IPS-15b (cell line): ENCODE data around the gene CSTF1.

ENCODE experiments used
- H3K27me3 ChIP-seq: one replicate; pipeline ENCODE4 v1.6.1; 2013; ENCODE audit warnings: low read length; ENCODE audit not compliant: control insufficient read depth, insufficient read depth
- H3K36me3 ChIP-seq: one replicate; pipeline ENCODE4 v1.6.1; 2013; ENCODE audit warnings: low read length; ENCODE audit not compliant: control insufficient read depth, insufficient read depth
- H3K4me1 ChIP-seq: one replicate; pipeline ENCODE4 v1.6.1; 2013; ENCODE audit warnings: mild to moderate bottlenecking, low read length; ENCODE audit not compliant: control insufficient read depth, insufficient read depth
- H3K4me3 ChIP-seq: one replicate; pipeline ENCODE4 v1.5.1; 2013; ENCODE audit warnings: low read depth, low read length
- H3K9ac ChIP-seq: one replicate; pipeline ENCODE4 v1.6.1; 2013; ENCODE audit warnings: low read depth, mild to moderate bottlenecking, low read length
- H3K9me3 ChIP-seq: one replicate; pipeline ENCODE4 v1.6.1; 2013; ENCODE audit warnings: mild to moderate bottlenecking, low read length; ENCODE audit not compliant: control insufficient read depth, insufficient read depth

CSTF1 gene

DNA sequence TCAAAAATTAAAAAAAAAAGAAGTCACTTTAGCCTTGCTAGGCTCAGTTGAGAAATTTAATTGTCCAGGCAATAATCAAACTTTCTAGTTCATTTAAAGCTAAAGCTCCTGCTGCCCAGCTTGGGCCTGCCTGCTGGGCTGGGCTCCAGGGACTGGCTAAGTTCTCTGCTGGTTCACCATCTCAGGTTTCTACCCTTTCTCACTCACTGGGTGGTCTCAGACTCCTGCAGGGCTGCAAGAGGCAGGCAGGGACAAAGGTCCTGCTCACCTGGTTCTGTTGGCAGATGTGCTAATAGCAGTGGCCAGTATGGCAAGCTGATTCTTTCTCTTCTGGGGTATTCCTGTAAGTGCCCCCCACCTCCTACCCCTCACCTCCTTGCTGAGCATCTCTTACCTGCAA is 54.8 kb downstream of the CSTF1 start:
- Histone ChIP-seq H3K4me1 (peaks cover 4% of the 10 kb centered on the region), H3K27me3 (no peaks in the 10 kb centered on the region), H3K36me3 (no peaks in the 10 kb centered on the region), H3K9me3 (no peaks in the 10 kb centered on the region), H3K4me3 (no peak overlapping the region), H3K9ac (no peak overlapping the region)

DNA sequence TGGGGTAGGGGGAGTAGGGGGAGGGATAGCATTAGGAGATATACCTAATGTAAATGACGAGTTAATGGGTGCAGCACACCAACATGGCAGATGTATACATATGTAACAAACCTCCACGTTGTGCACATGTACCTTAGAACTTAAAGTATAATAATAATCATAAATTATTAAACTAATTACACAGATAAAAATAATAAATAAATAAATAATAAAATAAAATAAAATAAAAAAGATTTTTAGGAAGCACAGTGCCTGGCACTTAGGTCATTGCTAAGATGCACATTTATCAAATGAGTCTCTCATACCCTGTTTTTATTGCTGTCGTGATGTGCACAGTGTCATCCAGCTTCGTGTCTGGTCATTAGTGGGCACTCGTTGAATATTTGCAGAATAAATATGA is 57.0 kb downstream of the CSTF1 start:
- no peaks in the 10 kb centered on the region for H3K27me3 ChIP-seq
- H3K9ac ChIP-seq = no peak overlapping the region
- H3K36me3 ChIP-seq = no peaks in the 10 kb centered on the region
- peaks cover 4% of the 10 kb centered on the region for H3K4me1 ChIP-seq
- no peaks in the 10 kb centered on the region for H3K9me3 ChIP-seq
- H3K4me3 ChIP-seq = no peak overlapping the region

DNA sequence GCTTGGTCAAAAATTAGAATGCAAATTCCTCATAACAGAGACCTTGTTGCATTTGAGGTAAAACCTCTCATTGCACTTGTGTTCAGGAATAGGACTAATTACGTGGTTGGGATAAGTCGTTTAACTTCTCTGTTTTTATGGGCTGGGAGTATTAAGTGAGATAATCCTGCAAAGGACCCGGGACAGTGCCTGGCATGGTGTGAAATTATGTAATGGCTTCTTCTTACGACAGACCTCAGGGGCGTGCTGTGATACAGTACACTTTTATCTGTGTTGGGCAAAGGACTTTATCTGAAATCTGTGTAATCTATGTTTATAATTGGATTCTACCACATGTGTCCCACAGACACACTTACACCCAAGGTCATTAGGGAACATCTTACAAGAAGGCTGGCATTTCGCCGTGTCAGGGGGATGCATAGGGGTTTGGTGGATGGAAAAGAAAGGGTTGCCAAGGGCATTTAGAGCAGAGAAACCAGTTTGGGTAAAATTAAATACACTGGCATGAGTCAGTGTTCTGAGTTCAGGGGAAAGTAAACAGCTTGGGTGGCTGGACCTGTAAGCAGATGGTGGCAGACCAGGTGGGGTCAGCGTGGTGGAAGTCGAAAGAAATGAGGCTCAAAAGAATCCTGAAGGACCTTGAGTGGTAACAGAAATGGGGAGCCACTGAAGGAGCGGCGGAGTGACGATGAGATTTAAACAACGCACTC is 58.8 kb downstream of the CSTF1 start:
- H3K4me1 ChIP-seq = peaks cover 4% of the 10 kb centered on the region
- H3K9ac ChIP-seq = no peak overlapping the region
- no peaks in the 10 kb centered on the region for H3K27me3 ChIP-seq
- H3K36me3 ChIP-seq = no peaks in the 10 kb centered on the region
- H3K9me3 ChIP-seq = no peaks in the 10 kb centered on the region
- no peak overlapping the region for H3K4me3 ChIP-seq

DNA sequence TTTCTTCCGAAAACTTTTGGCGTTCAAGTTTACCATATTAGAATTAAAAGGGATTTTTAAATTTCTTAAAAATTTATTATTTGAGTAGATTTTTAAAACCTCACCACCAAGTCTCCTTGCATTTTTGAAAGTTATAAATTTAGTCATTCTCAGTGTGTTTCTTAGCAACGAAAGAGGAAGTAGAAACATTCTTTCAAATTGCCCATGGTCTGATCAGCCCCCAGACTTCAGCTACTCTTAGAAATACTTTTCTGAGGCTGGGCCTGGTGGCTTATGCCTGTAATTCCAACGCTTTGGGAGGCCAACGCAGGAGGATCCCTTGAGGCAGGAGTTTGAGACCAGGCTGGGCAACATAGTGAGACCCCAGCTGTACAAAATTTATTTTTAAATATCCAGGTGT is 60.9 kb downstream of the CSTF1 start:
- Histone ChIP-seq H3K4me3 (no peak overlapping the region), H3K27me3 (no peaks in the 10 kb centered on the region), H3K9ac (no peak overlapping the region), H3K36me3 (no peaks in the 10 kb centered on the region), H3K9me3 (no peaks in the 10 kb centered on the region), H3K4me1 (no peaks in the 10 kb centered on the region)

DNA sequence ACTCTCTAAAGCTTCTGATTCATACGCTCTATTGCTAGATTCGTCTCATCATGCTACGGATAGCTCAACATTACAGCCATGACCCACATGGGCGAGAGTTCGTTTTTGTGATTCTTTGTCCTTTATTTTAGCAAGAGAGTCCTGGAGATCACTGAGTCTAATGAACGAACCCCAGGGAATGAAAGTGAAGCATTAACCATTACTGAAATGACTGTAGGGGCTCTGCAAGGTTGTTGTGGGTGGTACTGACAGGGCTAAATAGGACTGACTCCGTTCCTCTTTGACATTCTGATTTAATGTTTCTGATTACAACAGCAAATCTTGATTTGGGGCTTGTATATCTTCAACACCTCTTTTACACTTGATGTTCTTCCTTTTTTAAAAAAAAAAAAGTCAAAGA is 62.3 kb downstream of the CSTF1 start:
- Histone ChIP-seq H3K27me3 (no peaks in the 10 kb centered on the region), H3K4me3 (no peak overlapping the region), H3K36me3 (no peaks in the 10 kb centered on the region), H3K9ac (no peak overlapping the region), H3K4me1 (no peaks in the 10 kb centered on the region), H3K9me3 (no peaks in the 10 kb centered on the region)
